Upper lobe of left lung (tissue), 4 donors: ENCODE data around the gene SLC38A2.

ENCODE experiments used
- CTCF ChIP-seq, 6 experiments: fragments of 450-650 bp in 4 of 6; fragments of 200-600 bp in 2 of 6; sonication (generic) in 2 of 6; IDR thresholded peaks; one replicate each; pipeline ENCODE4 v1.5.1; 2016 to 2019; ENCODE audit warnings: antibody characterized with exemption in 6 of 6
- POLR2A ChIP-seq, 4 donors: fragments of 450-650 bp; IDR thresholded peaks; one replicate each; pipeline ENCODE4 v1.5.1; 2016 to 2017; ENCODE audit warnings: antibody characterized with exemption in 4 of 4, mild to moderate bottlenecking in 2 of 4
- POLR2AphosphoS5 ChIP-seq, 2 donors: sonication (generic); formaldehyde crosslinking; IDR thresholded peaks; one replicate each; pipeline ENCODE4 v1.5.1; 2017; ENCODE audit warnings: antibody characterized with exemption in 2 of 2

- TF ChIP-seq POLR2A (IDR thresholded peaks at IDR 0.05): no peak
- no peak for TF ChIP-seq CTCF (IDR thresholded peaks at IDR 0.05)
- TF ChIP-seq POLR2AphosphoS5 (IDR thresholded peaks at IDR 0.05): no peak
These were observed 3.5 kb downstream of the SLC38A2 start for GRCh38 chr12:46369095-46369473.
